GM12878 (cell line): ENCODE data around the gene ODC1. TPM values are rescaled to one million over a fixed set of nuclear protein-coding genes. Genes with fewer than 3 reads are reported as not detected.
A peak's percentile ranks its signal among the peaks of the same experiment; 100 is the strongest.

Experiments used
- ATAC-seq: fragments of 200-7000 bp; cut with Tn5 transposase; 3 replicates; pipeline ENCODE4 v1.9.1; 2020; ENCODE audit warnings: mild to moderate bottlenecking, moderate library complexity
- BruUV-seq: library from RNA; stranded (reverse); fragments of 400-500 nt; replicated peaks from 2 replicates; lab custom pipeline; 2021; lab: Mats Ljungman, UMichigan
- CTCF ChIA-PET: fragments of 300-600 bp; sonication (Branson Sonifier 250); formaldehyde crosslinking; extraction: SDS; loops from one replicate; lab custom pipeline; 2021; ENCODE audit warnings: inconsistent platforms; lab: Yijun Ruan, JAX
- POLR2A ChIA-PET: fragments of 350-600 bp; formaldehyde crosslinking; extraction: SDS; loops from one replicate; lab custom pipeline; 2021; ENCODE audit warnings: inconsistent platforms; lab: Charles Lee
- RAD21 ChIA-PET: fragments of 300-600 bp; sonication (Branson Sonifier 250); formaldehyde crosslinking; loops from one replicate; lab custom pipeline; 2023; ENCODE audit warnings: antibody characterized with exemption; ENCODE audit not compliant: unreplicated experiment; lab: Charles Lee
- SMC1A ChIA-PET: fragments of 300-600 bp; sonication (Branson Sonifier 250); formaldehyde crosslinking; loops from one replicate; lab custom pipeline; 2023; ENCODE audit not compliant: unreplicated experiment, uncharacterized antibody; lab: Charles Lee
- DNase-seq: peaks from one replicate; pipeline ENCODE4 v3.0.0-alpha.2; 2011; ENCODE audit warnings: low read depth, low spot score
- FAIRE-seq: peaks from 3 replicates; lab custom pipeline; 2011; peaks lifted over from hg19 to GRCh38; lab: Jason Lieb, UNC
- H2AFZ ChIP-seq: 2 replicates; pipeline ENCODE4 v1.6.0; 2011; ENCODE audit warnings: low read depth, low read length, control low read depth; ENCODE audit not compliant: control insufficient read depth
- H3K27ac ChIP-seq: 2 replicates; pipeline ENCODE4 v1.5.1; 2011; ENCODE audit warnings: control low read depth; ENCODE audit not compliant: control insufficient read depth, insufficient read depth
- H3K27me3 ChIP-seq, 2 experiments: replicated peaks in 1 of 2; 2 replicates each; pipeline versions ENCODE4 v1.6.0 to v1.6.1; 2011; ENCODE audit warnings: low read length in 1 of 2; ENCODE audit not compliant: control insufficient read depth in 2 of 2, insufficient read depth in 2 of 2
- H3K36me3 ChIP-seq, 2 experiments: 2 replicates each; pipeline ENCODE4 v1.5.1; 2011; ENCODE audit warnings: low read length in 1 of 2; ENCODE audit not compliant: control insufficient read depth in 2 of 2, insufficient read depth in 2 of 2
- H3K4me1 ChIP-seq: 2 replicates; pipeline ENCODE4 v1.6.1; 2011; ENCODE audit warnings: mild to moderate bottlenecking, low read length, moderate library complexity, mixed read lengths; ENCODE audit not compliant: control insufficient read depth, insufficient read depth
- H3K4me2 ChIP-seq: 2 replicates; pipeline ENCODE4 v1.6.0; 2011; ENCODE audit warnings: control low read depth; ENCODE audit not compliant: control insufficient read depth, insufficient read depth
- H3K4me3 ChIP-seq: fragments of 200-600 bp; sonication (generic); 2 replicates; pipeline ENCODE4 v1.5.1; 2016
- H3K79me2 ChIP-seq: 2 replicates; pipeline ENCODE4 v1.6.0; 2011; ENCODE audit warnings: low read length; ENCODE audit not compliant: control insufficient read depth, insufficient read depth
- H3K9ac ChIP-seq: 2 replicates; pipeline ENCODE4 v1.8.0; 2011; ENCODE audit warnings: low read length, control low read depth, mixed read lengths; ENCODE audit not compliant: control insufficient read depth, insufficient read depth
- H3K9me3 ChIP-seq: replicated peaks from 3 replicates; pipeline ENCODE4 v1.5.1; 2011; ENCODE audit warnings: mild to moderate bottlenecking, low read length; ENCODE audit not compliant: control insufficient read depth, insufficient read depth
- H4K20me1 ChIP-seq: 2 replicates; pipeline ENCODE4 v1.6.0; 2011; ENCODE audit not compliant: control insufficient read depth, insufficient read depth
- FOS ChIP-seq: IDR thresholded peaks from 3 replicates; pipeline ENCODE4 v1.6.1; 2011; ENCODE audit warnings: borderline replicate concordance; ENCODE audit not compliant: insufficient read length; ENCODE audit errors: extremely low read depth
- MTA2 ChIP-seq: fragments of 450-650 bp; IDR thresholded peaks from 2 replicates; pipeline ENCODE4 v1.6.1; 2016; ENCODE audit warnings: low read depth, mild to moderate bottlenecking, moderate library complexity
- POLR2AphosphoS2 ChIP-seq: IDR thresholded peaks from 2 replicates; pipeline ENCODE4 v1.6.1; 2011; ENCODE audit warnings: low read depth, mild to moderate bottlenecking, low read length, improper control_type of control experiment, moderate library complexity
- RFX5 ChIP-seq: IDR thresholded peaks from 2 replicates; pipeline ENCODE4 v1.6.1; 2011; ENCODE audit warnings: low read depth, low read length, improper control_type of control experiment
- SREBF1 ChIP-seq: IDR thresholded peaks from 2 replicates; pipeline ENCODE4 v1.6.1; 2012; ENCODE audit warnings: mild to moderate bottlenecking, low read length
- ZNF217 ChIP-seq: fragments of 450-650 bp; IDR thresholded peaks from 2 replicates; pipeline ENCODE4 v1.6.1; 2017; ENCODE audit warnings: antibody characterized with exemption, mild to moderate bottlenecking
- WGBS: methylation state at CpG from one replicate; pipeline ENCODE4 v1.1.6; 2016; ENCODE audit warnings: low lambda C conversion rate; ENCODE audit not compliant: insufficient replicate concordance, insufficient coverage; ENCODE audit errors: missing lambda C conversion rate; 5-methylcytosine and 5-hydroxymethylcytosine counted together
- in situ Hi-C: fragments of 300-500 bp; cut with MboI; formaldehyde crosslinking; loops from 9 replicates; pipeline ENCODE4 v1.14.3; 2018; ENCODE audit warnings: mixed read lengths
- intact Hi-C: fragments of 100-400 bp; cut with micrococcal nuclease; formaldehyde crosslinking; loops from one replicate; pipeline ENCODE4 v1.14.2; 2022; ENCODE audit not compliant: unreplicated experiment
- polyA plus RNA-seq, 11 experiments: library from polyadenylated mRNA; depleted of rRNA in 4 of 11; unstranded in 6 of 11; stranded (reverse) in 5 of 11; fragments of >200 nt; fragmentation: Nextera tagmentation in 4 of 11; fragmentation: Illumina TruSeq in 1 of 11; extraction: Ambion mirVana in 4 of 11; extraction: Trizol in 1 of 11; gene quantifications; 1 replicate in 1 of 11; 2 replicates in 10 of 11; pipeline versions ENCODE4 v1.2.1 to v1.2.3, GENCODE V29; 2011 to 2016; ENCODE audit warnings: inconsistent platforms in 2 of 11, missing spikeins in 2 of 11, low read depth in 1 of 11
- total RNA-seq, 4 experiments: library from RNA; depleted of rRNA in 3 of 4; stranded (reverse); fragments of >200 nt in 3 of 4; fragmentation: Illumina TruSeq in 1 of 4; extraction: Trizol in 1 of 4; gene quantifications; 2 replicates each; pipeline versions ENCODE4 v1.2.1 to v1.2.3, GENCODE V29; 2013 to 2021
- TF ChIP-seq, protein P1 (sequence below): IDR thresholded peaks from 2 replicates; pipeline ENCODE4 v1.6.1; 2012; ENCODE audit warnings: mild to moderate bottlenecking, low read depth, low read length
- TF ChIP-seq, protein P2 (sequence below): fragments of 450-650 bp; formaldehyde crosslinking; IDR thresholded peaks from 2 replicates; pipeline ENCODE4 v1.5.0; 2022; ENCODE audit warnings: mild to moderate bottlenecking, missing genetic modification characterization
- TF ChIP-seq, protein P3 (sequence below): fragments of 450-650 bp; IDR thresholded peaks from 2 replicates; pipeline ENCODE4 v1.6.1; 2016; ENCODE audit warnings: mild to moderate bottlenecking, moderate library complexity, borderline replicate concordance

ODC1 gene
- total and polyA plus RNA-seq, 10 of the 15 experiments (the other 5 are each of a cell fraction or from before 2014, with no cell fraction given): 68.5 to 441 (median 340) TPM

DNA sequence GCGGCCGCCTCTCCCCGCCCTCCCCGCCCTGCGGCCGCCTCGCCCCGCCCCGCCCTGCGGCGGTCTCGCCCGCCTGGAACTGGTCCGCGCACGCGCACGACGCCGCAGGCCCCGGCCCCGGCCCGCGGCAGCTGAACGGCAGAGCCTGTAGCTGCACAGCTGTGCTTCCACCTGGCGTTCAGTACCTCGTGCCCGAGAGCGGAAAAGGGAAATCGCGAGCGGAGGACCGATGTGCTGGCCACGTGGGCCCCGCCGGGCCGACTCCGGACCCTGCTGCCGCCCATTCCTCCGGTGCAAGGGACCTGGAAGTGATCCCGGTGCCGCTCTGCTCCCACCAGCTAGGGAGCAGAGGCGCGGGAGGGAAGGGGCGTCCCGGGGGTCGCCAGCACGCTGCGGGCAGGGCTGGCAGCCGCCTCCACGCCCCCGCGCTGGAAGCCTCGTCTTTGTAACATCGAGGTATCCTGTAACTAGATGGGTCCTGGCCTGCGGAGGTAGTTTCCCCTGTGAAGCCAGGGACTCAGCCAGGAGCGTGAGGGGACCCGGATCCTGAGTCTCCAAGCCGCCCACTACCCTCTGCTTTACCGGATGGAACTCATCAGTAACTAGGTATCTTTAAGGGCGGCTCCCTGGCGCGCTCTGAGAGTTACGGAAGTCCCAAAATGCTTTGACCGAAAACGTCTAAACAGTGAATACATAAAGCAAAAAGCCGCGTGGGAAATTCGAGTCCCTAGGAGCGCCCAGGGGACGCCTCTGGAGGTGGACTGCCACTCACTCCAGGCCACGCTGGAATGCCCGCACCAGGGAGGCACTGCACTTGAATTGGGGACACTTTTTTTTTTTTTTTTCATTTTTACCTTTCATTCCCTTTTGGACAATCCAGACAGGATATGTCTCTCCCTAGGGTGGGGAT lies 704 bp upstream of the ODC1 start:
- H3K4me1 ChIP-seq: peaks cover 21% of the 10 kb centered on the region
- BruUV-seq: TSS peak; percentile 95
- H3K4me2 ChIP-seq: peak overlapping the region; percentile 96
- H3K9ac ChIP-seq: peak overlapping the region; percentile 95
- no peak for FAIRE-seq
- RAD21 ChIA-PET: interaction anchor here (0.8 to 7.0 kb wide), 14 partner anchors 14 to 605 kb away, joined by 3 to 115 read pairs (median 4); partner anchors contain the start of genes PDIA6 and TAF1B
- in situ Hi-C loops: no loop called here
- H3K79me2 ChIP-seq: peaks cover 47% of the 10 kb centered on the region
- no peaks in the 10 kb centered on the region for H3K9me3 ChIP-seq
- H3K4me3 ChIP-seq: peak overlapping the region; percentile 75
- H2AFZ ChIP-seq: peak overlapping the region; percentile 93
- under 1% methylated on average over 67 of the region's 73 CpGs for WGBS
- no peaks in the 10 kb centered on the region for H3K27me3 ChIP-seq
- peak; percentile 64 for ATAC-seq
- DNase-seq: peak; percentile 65
- POLR2A ChIA-PET: interaction anchor here (0.6 to 4.4 kb wide), 10 partner anchors 9 to 606 kb away, joined by 3 to 60 read pairs (median 4); partner anchors contain the start of genes HPCAL1 and TAF1B
- SMC1A ChIA-PET: interaction anchor here (0.7 to 6.5 kb wide), 5 partner anchors 13 to 367 kb away, joined by 3 to 76 read pairs (median 7); no protein-coding TSS in a partner anchor
- H3K27ac ChIP-seq: peak overlapping the region; percentile 93
- peaks cover 8% of the 10 kb centered on the region; the same call in 1 of the 2 replicates for H4K20me1 ChIP-seq
- intact Hi-C loops: loop anchor here (5.0 kb wide), 2 partner anchors 218 to 363 kb away; partner anchors contain the start of gene PDIA6
- H3K36me3 ChIP-seq: peaks cover 4 to 9% of the 10 kb centered on the region in 2 experiments
- CTCF ChIA-PET: interaction anchor here (0.6 to 8.7 kb wide), 6 partner anchors 14 to 324 kb away, joined by 3 to 88 read pairs (median 6); no protein-coding TSS in a partner anchor
- TF ChIP-seq, protein P1, sequence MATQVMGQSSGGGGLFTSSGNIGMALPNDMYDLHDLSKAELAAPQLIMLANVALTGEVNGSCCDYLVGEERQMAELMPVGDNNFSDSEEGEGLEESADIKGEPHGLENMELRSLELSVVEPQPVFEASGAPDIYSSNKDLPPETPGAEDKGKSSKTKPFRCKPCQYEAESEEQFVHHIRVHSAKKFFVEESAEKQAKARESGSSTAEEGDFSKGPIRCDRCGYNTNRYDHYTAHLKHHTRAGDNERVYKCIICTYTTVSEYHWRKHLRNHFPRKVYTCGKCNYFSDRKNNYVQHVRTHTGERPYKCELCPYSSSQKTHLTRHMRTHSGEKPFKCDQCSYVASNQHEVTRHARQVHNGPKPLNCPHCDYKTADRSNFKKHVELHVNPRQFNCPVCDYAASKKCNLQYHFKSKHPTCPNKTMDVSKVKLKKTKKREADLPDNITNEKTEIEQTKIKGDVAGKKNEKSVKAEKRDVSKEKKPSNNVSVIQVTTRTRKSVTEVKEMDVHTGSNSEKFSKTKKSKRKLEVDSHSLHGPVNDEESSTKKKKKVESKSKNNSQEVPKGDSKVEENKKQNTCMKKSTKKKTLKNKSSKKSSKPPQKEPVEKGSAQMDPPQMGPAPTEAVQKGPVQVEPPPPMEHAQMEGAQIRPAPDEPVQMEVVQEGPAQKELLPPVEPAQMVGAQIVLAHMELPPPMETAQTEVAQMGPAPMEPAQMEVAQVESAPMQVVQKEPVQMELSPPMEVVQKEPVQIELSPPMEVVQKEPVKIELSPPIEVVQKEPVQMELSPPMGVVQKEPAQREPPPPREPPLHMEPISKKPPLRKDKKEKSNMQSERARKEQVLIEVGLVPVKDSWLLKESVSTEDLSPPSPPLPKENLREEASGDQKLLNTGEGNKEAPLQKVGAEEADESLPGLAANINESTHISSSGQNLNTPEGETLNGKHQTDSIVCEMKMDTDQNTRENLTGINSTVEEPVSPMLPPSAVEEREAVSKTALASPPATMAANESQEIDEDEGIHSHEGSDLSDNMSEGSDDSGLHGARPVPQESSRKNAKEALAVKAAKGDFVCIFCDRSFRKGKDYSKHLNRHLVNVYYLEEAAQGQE: no peak
- TF ChIP-seq RFX5: peak; percentile 88
- no peak for TF ChIP-seq FOS
- no peak for TF ChIP-seq ZNF217
- TF ChIP-seq, protein P2, sequence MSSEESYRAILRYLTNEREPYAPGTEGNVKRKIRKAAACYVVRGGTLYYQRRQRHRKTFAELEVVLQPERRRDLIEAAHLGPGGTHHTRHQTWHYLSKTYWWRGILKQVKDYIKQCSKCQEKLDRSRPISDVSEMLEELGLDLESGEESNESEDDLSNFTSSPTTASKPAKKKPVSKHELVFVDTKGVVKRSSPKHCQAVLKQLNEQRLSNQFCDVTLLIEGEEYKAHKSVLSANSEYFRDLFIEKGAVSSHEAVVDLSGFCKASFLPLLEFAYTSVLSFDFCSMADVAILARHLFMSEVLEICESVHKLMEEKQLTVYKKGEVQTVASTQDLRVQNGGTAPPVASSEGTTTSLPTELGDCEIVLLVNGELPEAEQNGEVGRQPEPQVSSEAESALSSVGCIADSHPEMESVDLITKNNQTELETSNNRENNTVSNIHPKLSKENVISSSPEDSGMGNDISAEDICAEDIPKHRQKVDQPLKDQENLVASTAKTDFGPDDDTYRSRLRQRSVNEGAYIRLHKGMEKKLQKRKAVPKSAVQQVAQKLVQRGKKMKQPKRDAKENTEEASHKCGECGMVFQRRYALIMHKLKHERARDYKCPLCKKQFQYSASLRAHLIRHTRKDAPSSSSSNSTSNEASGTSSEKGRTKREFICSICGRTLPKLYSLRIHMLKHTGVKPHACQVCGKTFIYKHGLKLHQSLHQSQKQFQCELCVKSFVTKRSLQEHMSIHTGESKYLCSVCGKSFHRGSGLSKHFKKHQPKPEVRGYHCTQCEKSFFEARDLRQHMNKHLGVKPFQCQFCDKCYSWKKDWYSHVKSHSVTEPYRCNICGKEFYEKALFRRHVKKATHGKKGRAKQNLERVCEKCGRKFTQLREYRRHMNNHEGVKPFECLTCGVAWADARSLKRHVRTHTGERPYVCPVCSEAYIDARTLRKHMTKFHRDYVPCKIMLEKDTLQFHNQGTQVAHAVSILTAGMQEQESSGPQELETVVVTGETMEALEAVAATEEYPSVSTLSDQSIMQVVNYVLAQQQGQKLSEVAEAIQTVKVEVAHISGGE: no peak
- no peak for TF ChIP-seq POLR2AphosphoS2
- no peak for TF ChIP-seq SREBF1
- no peak for TF ChIP-seq MTA2
- TF ChIP-seq, protein P3, sequence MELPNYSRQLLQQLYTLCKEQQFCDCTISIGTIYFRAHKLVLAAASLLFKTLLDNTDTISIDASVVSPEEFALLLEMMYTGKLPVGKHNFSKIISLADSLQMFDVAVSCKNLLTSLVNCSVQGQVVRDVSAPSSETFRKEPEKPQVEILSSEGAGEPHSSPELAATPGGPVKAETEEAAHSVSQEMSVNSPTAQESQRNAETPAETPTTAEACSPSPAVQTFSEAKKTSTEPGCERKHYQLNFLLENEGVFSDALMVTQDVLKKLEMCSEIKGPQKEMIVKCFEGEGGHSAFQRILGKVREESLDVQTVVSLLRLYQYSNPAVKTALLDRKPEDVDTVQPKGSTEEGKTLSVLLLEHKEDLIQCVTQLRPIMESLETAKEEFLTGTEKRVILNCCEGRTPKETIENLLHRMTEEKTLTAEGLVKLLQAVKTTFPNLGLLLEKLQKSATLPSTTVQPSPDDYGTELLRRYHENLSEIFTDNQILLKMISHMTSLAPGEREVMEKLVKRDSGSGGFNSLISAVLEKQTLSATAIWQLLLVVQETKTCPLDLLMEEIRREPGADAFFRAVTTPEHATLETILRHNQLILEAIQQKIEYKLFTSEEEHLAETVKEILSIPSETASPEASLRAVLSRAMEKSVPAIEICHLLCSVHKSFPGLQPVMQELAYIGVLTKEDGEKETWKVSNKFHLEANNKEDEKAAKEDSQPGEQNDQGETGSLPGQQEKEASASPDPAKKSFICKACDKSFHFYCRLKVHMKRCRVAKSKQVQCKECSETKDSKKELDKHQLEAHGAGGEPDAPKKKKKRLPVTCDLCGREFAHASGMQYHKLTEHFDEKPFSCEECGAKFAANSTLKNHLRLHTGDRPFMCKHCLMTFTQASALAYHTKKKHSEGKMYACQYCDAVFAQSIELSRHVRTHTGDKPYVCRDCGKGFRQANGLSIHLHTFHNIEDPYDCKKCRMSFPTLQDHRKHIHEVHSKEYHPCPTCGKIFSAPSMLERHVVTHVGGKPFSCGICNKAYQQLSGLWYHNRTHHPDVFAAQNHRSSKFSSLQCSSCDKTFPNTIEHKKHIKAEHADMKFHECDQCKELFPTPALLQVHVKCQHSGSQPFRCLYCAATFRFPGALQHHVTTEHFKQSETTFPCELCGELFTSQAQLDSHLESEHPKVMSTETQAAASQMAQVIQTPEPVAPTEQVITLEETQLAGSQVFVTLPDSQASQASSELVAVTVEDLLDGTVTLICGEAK: peak; percentile 35; the same call in 1 of the 2 replicates
